ENCODE measurements around the gene ANKRD24. TPM values are rescaled to one million over a fixed set of nuclear protein-coding genes. Genes with fewer than 3 reads are reported as not detected.

Gene ANKRD24
- total and polyA plus RNA-seq, 2 of the 13 experiments (the other 11 are each of a cell fraction or from before 2014, with no cell fraction given) = 0.13 to 0.24 TPM

DNA sequence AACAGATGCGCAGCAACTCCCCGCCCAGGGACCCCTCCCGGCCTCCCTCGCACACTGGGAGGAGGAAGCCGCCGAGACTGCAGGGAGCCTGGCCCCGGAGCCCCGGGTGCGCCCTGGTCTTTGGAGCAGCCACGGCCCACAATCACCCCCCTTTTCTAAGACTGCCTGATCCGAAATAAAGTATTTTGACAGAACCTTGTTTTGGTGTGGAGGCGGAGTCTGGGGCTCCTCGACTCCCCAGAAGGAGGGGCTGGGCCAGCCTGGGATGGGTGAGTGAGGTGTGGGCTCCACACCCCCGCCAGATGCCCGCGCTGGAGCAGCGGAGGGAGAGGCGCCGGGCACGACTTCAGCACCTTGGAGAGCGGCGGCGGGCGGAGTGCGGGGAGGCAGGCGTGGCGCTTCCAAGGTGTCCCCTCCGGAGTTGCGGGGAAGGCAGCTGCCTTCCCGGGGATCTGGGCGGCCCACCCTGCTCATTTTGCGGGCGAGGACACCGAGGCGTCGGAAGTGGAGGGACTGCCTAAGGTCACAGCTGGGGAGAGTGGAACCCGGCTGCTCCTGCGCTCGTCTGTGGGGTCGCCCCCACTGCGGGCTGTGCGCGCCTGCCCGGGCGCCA is 9.5 kb upstream of the ANKRD24 start (continued):
- TF ChIP-seq, protein P1, sequence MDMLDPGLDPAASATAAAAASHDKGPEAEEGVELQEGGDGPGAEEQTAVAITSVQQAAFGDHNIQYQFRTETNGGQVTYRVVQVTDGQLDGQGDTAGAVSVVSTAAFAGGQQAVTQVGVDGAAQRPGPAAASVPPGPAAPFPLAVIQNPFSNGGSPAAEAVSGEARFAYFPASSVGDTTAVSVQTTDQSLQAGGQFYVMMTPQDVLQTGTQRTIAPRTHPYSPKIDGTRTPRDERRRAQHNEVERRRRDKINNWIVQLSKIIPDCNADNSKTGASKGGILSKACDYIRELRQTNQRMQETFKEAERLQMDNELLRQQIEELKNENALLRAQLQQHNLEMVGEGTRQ (IDR thresholded peaks at IDR 0.05; ENCODE audit: low read depth, low read length) = no peak
- TF ChIP-seq, protein P1 (CRISPR knock-in tag; IDR thresholded peaks at IDR 0.05; ENCODE audit: borderline replicate concordance) = no peak
- TF ChIP-seq ZNF772 (CRISPR knock-in tag; IDR thresholded peaks at IDR 0.05) (peak; percentile 63; the same call in 1 of the 2 replicates), SRSF9 (IDR thresholded peaks at IDR 0.05; ENCODE audit: borderline replicate concordance, insufficient read depth, low read depth, low read length, poor library complexity, severe bottlenecking) (no peak), GTF3A (CRISPR knock-in tag; conservative IDR thresholded peaks at IDR 0.05) (no peak), TBP (CRISPR knock-in tag; IDR thresholded peaks at IDR 0.05) (no peak), MXD4 (CRISPR knock-in tag; IDR thresholded peaks at IDR 0.05) (peak; percentile 63; the same call in 1 of the 2 replicates), ZNF766 (CRISPR knock-in tag; IDR thresholded peaks at IDR 0.05; ENCODE audit: borderline replicate concordance) (no peak), SOX5 (CRISPR knock-in tag; IDR thresholded peaks at IDR 0.05; ENCODE audit: borderline replicate concordance) (no peak), HNF1B (CRISPR knock-in tag; IDR thresholded peaks at IDR 0.05) (peak; percentile 44; the same call in 1 of the 2 replicates), ZNF180 (CRISPR knock-in tag; IDR thresholded peaks at IDR 0.05; ENCODE audit: borderline replicate concordance, low read depth) (no peak), HOXD1 (CRISPR knock-in tag; IDR thresholded peaks at IDR 0.05) (peak; percentile 65; the same call in 1 of the 2 replicates), WIZ (CRISPR knock-in tag; IDR thresholded peaks at IDR 0.05) (peak; percentile 78; the same call in 1 of the 2 replicates), TP53 (CRISPR knock-in tag; conservative IDR thresholded peaks at IDR 0.05) (no peak), ATM (IDR thresholded peaks at IDR 0.05; ENCODE audit: borderline replicate concordance) (no peak)
- TF ChIP-seq, protein P2, sequence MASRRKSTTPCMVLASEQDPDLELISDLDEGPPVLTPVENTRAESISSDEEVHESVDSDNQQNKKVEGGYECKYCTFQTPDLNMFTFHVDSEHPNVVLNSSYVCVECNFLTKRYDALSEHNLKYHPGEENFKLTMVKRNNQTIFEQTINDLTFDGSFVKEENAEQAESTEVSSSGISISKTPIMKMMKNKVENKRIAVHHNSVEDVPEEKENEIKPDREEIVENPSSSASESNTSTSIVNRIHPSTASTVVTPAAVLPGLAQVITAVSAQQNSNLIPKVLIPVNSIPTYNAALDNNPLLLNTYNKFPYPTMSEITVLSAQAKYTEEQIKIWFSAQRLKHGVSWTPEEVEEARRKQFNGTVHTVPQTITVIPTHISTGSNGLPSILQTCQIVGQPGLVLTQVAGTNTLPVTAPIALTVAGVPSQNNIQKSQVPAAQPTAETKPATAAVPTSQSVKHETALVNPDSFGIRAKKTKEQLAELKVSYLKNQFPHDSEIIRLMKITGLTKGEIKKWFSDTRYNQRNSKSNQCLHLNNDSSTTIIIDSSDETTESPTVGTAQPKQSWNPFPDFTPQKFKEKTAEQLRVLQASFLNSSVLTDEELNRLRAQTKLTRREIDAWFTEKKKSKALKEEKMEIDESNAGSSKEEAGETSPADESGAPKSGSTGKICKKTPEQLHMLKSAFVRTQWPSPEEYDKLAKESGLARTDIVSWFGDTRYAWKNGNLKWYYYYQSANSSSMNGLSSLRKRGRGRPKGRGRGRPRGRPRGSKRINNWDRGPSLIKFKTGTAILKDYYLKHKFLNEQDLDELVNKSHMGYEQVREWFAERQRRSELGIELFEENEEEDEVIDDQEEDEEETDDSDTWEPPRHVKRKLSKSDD (CRISPR knock-in tag; IDR thresholded peaks at IDR 0.05; ENCODE audit: low read depth) = no peak
- TF ChIP-seq, protein P3, sequence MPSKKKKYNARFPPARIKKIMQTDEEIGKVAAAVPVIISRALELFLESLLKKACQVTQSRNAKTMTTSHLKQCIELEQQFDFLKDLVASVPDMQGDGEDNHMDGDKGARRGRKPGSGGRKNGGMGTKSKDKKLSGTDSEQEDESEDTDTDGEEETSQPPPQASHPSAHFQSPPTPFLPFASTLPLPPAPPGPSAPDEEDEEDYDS (CRISPR knock-in tag; IDR thresholded peaks at IDR 0.05) = 0 out of 2 replicates have a peak, but pooled peaks have one; percentile 28
- TF ChIP-seq, protein P4, sequence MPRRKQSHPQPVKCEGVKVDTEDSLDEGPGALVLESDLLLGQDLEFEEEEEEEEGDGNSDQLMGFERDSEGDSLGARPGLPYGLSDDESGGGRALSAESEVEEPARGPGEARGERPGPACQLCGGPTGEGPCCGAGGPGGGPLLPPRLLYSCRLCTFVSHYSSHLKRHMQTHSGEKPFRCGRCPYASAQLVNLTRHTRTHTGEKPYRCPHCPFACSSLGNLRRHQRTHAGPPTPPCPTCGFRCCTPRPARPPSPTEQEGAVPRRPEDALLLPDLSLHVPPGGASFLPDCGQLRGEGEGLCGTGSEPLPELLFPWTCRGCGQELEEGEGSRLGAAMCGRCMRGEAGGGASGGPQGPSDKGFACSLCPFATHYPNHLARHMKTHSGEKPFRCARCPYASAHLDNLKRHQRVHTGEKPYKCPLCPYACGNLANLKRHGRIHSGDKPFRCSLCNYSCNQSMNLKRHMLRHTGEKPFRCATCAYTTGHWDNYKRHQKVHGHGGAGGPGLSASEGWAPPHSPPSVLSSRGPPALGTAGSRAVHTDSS (CRISPR knock-in tag; conservative IDR thresholded peaks at IDR 0.05) = no peak
- TF ChIP-seq, protein P5, sequence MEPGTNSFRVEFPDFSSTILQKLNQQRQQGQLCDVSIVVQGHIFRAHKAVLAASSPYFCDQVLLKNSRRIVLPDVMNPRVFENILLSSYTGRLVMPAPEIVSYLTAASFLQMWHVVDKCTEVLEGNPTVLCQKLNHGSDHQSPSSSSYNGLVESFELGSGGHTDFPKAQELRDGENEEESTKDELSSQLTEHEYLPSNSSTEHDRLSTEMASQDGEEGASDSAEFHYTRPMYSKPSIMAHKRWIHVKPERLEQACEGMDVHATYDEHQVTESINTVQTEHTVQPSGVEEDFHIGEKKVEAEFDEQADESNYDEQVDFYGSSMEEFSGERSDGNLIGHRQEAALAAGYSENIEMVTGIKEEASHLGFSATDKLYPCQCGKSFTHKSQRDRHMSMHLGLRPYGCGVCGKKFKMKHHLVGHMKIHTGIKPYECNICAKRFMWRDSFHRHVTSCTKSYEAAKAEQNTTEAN (CRISPR knock-in tag; conservative IDR thresholded peaks at IDR 0.05) = 0 out of 2 replicates have a peak, but pooled peaks have one; percentile 46
